HCT116 (cell line): Measurements from ENCODE around the gene OR6T1.

Source experiments
- CTCF ChIP-seq, 3 experiments: fragments of 200-600 bp in 1 of 3; sonication (generic) in 1 of 3; IDR thresholded peaks in 2 of 3; conservative IDR thresholded peaks in 1 of 3; 2 replicates each; pipeline ENCODE4 v1.5.1; 2012 to 2017; ENCODE audit warnings: low read depth in 2 of 3, low read length in 2 of 3, antibody characterized with exemption in 1 of 3, borderline replicate concordance in 1 of 3, control low read depth in 1 of 3, mild to moderate bottlenecking in 1 of 3, mixed read lengths in 1 of 3, mixed run types in 1 of 3, moderate library complexity in 1 of 3; ENCODE audit not compliant: insufficient read depth in 1 of 3
- EZH2 ChIP-seq: fragments of 200-600 bp; sonication (generic); IDR thresholded peaks from 2 replicates; pipeline ENCODE4 v1.6.1; 2017; ENCODE audit warnings: antibody characterized with exemption, mixed run types
- SP1 ChIP-seq: IDR thresholded peaks from 2 replicates; pipeline ENCODE4 v1.6.1; 2012; ENCODE audit warnings: low read depth
- SRF ChIP-seq: IDR thresholded peaks from 2 replicates; pipeline ENCODE4 v1.6.1; 2012; ENCODE audit warnings: low read depth

GRCh38 chr11:123979311-123979710, 35.7 kb upstream of the OR6T1 start:
- TF ChIP-seq SP1 (no peak), CTCF (IDR thresholded peaks at IDR 0.05 in 2 of 3, conservative IDR thresholded peaks at IDR 0.05 in 1 of 3; ENCODE audit: borderline replicate concordance in 1 of 3, insufficient read depth in 1 of 3, low read depth in 2 of 3, low read length in 2 of 3) (no peak), EZH2 (no peak), SRF (no peak)
